Stomach smooth muscle (tissue), 2 donors: ENCODE measurements around the gene ABHD14A.

Experiments used
- H3K27ac ChIP-seq: one replicate; pipeline ENCODE4 v1.7.0; 2013; ENCODE audit warnings: mild to moderate bottlenecking, low read length, inconsistent platforms
- H3K27me3 ChIP-seq, 2 donors: one replicate each; pipeline ENCODE4 v1.7.0; 2013; ENCODE audit warnings: low read length in 2 of 2; ENCODE audit not compliant: insufficient read depth in 2 of 2, control insufficient read depth in 1 of 2
- H3K36me3 ChIP-seq, 2 donors: one replicate each; pipeline ENCODE4 v1.7.0; 2013; ENCODE audit warnings: low read length in 2 of 2; ENCODE audit not compliant: control insufficient read depth in 2 of 2, insufficient read depth in 2 of 2
- H3K4me1 ChIP-seq: one replicate; pipeline ENCODE4 v1.7.0; 2013; ENCODE audit warnings: low read length; ENCODE audit not compliant: control insufficient read depth, insufficient read depth
- H3K4me3 ChIP-seq, 2 donors: one replicate each; pipeline ENCODE4 v1.7.0; 2013; ENCODE audit warnings: low read length in 2 of 2
- H3K9ac ChIP-seq, 2 donors: one replicate each; pipeline ENCODE4 v1.7.0; 2013; ENCODE audit warnings: low read length in 2 of 2, mild to moderate bottlenecking in 1 of 2
- H3K9me3 ChIP-seq, 2 donors: one replicate each; pipeline ENCODE4 v1.7.0; 2013; ENCODE audit warnings: low read length in 2 of 2; ENCODE audit not compliant: control insufficient read depth in 2 of 2
- donor health status: healthy.
- donor health status: Pancreatic carcinoma.

Gene ABHD14A

GRCh38 chr3:51977446-51978142 lies 2.7 kb downstream of the ABHD14A start:
- Histone ChIP-seq H3K4me3 (no peak overlapping the region), H3K4me1 (peaks cover 42% of the 10 kb centered on the region), H3K36me3 (no peaks in the 10 kb centered on the region), H3K9ac (no peak overlapping the region), H3K27me3 (no peaks in the 10 kb centered on the region), H3K27ac (no peak overlapping the region), H3K9me3 (no peaks in the 10 kb centered on the region)

GRCh38 chr3:51978143-51978502 lies 3.3 kb downstream of the ABHD14A start:
- peaks cover 44% of the 10 kb centered on the region for H3K4me1 ChIP-seq
- no peak overlapping the region for H3K4me3 ChIP-seq
- no peak overlapping the region for H3K27ac ChIP-seq
- H3K36me3 ChIP-seq = no peaks in the 10 kb centered on the region
- no peak overlapping the region for H3K9ac ChIP-seq
- H3K9me3 ChIP-seq = no peaks in the 10 kb centered on the region
- no peaks in the 10 kb centered on the region for H3K27me3 ChIP-seq

GRCh38 chr3:51980253-51980652 lies 5.4 kb downstream of the ABHD14A start:
- Histone ChIP-seq H3K4me1 (peaks cover 36% of the 10 kb centered on the region), H3K27ac (no peak overlapping the region), H3K9ac (no peak overlapping the region), H3K4me3 (no peak overlapping the region), H3K36me3 (no peaks in the 10 kb centered on the region), H3K9me3 (no peaks in the 10 kb centered on the region), H3K27me3 (no peaks in the 10 kb centered on the region)

GRCh38 chr3:51982352-51982837 lies 7.5 kb downstream of the ABHD14A start:
- H3K4me3 ChIP-seq = peak overlapping the region; percentile 84 to 95

GRCh38 chr3:51982838-51983577 lies 8.1 kb downstream of the ABHD14A start, which contains the start of gene ACY1:
Gene ACY1, plus strand, starts transcription at chr3:51983535. Its CDS starts 530 bp downstream, at chr3:51984065.
- H3K4me1 ChIP-seq = peaks cover 26% of the 10 kb centered on the region
- no peaks in the 10 kb centered on the region for H3K27me3 ChIP-seq
- H3K27ac ChIP-seq = peak within 1 kb of the TSS; percentile 93
- no peaks in the 10 kb centered on the region for H3K9me3 ChIP-seq
- H3K36me3 ChIP-seq = no peaks in the 10 kb centered on the region
- H3K4me3 ChIP-seq = peak within 1 kb of the TSS; percentile 84 to 95
- H3K9ac ChIP-seq = peak within 1 kb of the TSS; percentile 79 to 84

More at GRCh38 chr3:51982352-51982837, 7.5 kb downstream of the ABHD14A start:
- peak overlapping the region; percentile 93 for H3K27ac ChIP-seq
- no peaks in the 10 kb centered on the region for H3K27me3 ChIP-seq
- H3K9ac ChIP-seq = peak overlapping the region; percentile 79 to 84
- peaks cover 26% of the 10 kb centered on the region for H3K4me1 ChIP-seq
- H3K9me3 ChIP-seq = no peaks in the 10 kb centered on the region
- no peaks in the 10 kb centered on the region for H3K36me3 ChIP-seq

- peak overlapping the region; percentile 93 for H3K27ac ChIP-seq
- H3K9ac ChIP-seq = peak overlapping the region; percentile 79 to 84
- no peaks in the 10 kb centered on the region for H3K36me3 ChIP-seq
- no peaks in the 10 kb centered on the region for H3K9me3 ChIP-seq
- H3K4me3 ChIP-seq = peak overlapping the region; percentile 84 to 95
- H3K4me1 ChIP-seq = peaks cover 26% of the 10 kb centered on the region
- H3K27me3 ChIP-seq = no peaks in the 10 kb centered on the region
Measured at GRCh38 chr3:51983578-51984268, 8.9 kb downstream of the ABHD14A start.

GRCh38 chr3:51984269-51984647 lies 9.4 kb downstream of the ABHD14A start:
- H3K4me1 ChIP-seq = peaks cover 26% of the 10 kb centered on the region
- no peaks in the 10 kb centered on the region for H3K27me3 ChIP-seq
- H3K9ac ChIP-seq = peak overlapping the region; percentile 79 to 84
- peak overlapping the region; percentile 93 for H3K27ac ChIP-seq
- no peaks in the 10 kb centered on the region for H3K36me3 ChIP-seq
- H3K4me3 ChIP-seq = no peak overlapping the region
- H3K9me3 ChIP-seq = no peaks in the 10 kb centered on the region

GRCh38 chr3:51985063-51985462 lies 10.2 kb downstream of the ABHD14A start:
- Histone ChIP-seq H3K27ac (no peak overlapping the region), H3K9ac (no peak overlapping the region), H3K9me3 (no peaks in the 10 kb centered on the region), H3K27me3 (no peaks in the 10 kb centered on the region), H3K36me3 (no peaks in the 10 kb centered on the region), H3K4me3 (no peak overlapping the region), H3K4me1 (peaks cover 32% of the 10 kb centered on the region)

- Histone ChIP-seq H3K36me3 (no peaks in the 10 kb centered on the region), H3K4me3 (no peak overlapping the region), H3K27me3 (no peaks in the 10 kb centered on the region), H3K4me1 (peaks cover 30% of the 10 kb centered on the region), H3K27ac (no peak overlapping the region), H3K9me3 (no peaks in the 10 kb centered on the region), H3K9ac (peak overlapping the region in 1 of 2 donors; percentile 29)
Measured at GRCh38 chr3:51986010-51986947, 11.4 kb downstream of the ABHD14A start.

GRCh38 chr3:51987568-51987967 lies 12.7 kb downstream of the ABHD14A start:
- no peak overlapping the region for H3K27ac ChIP-seq
- peaks cover 22% of the 10 kb centered on the region for H3K4me1 ChIP-seq
- H3K9ac ChIP-seq = no peak overlapping the region
- no peaks in the 10 kb centered on the region for H3K27me3 ChIP-seq
- H3K36me3 ChIP-seq = peaks cover 3 to 4% of the 10 kb centered on the region in 2 donors
- H3K4me3 ChIP-seq = no peak overlapping the region
- no peaks in the 10 kb centered on the region for H3K9me3 ChIP-seq
